ENCODE data around the gene OSBP2. TPM values are rescaled to one million over a fixed set of nuclear protein-coding genes. Genes with fewer than 3 reads are reported as not detected.

Gene OSBP2
- total RNA-seq, 1 experiment from 2014 or later: 6.2 TPM

DNA sequence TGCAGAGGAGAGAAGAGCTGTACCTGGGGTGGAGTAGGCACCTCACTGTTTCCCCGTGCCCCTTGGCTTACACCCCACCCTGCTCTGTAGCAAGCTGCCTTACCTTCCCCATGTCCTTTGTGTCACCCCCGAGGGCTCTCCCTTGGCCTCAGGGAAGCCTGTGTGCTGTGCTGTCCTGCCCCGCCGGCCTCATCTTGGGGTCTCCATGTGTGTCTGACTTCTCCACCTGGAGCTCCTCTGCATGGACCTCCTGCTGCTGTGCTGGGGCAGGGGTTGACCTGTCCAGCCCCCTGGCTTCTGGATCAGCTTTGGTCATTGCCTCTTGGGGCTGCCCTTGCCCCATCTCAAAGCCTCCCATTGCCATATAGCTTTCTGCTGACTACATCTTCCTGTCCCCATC lies 59.8 kb downstream of the OSBP2 start:
- ChIA-PET POLR2A (no interaction called here), CTCF (interaction anchor here (0.6 to 7.1 kb wide), 11 partner anchors 12 to 199 kb away, joined by 3 to 94 read pairs (median 3); partner anchors contain the start of genes DUSP18, OSBP2, SLC35E4 and TCN2)
- Histone ChIP-seq H3K4me1 (no peaks in the 10 kb centered on the region), H3K4me3 (ENCODE audit: low read depth, low read length) (no peak overlapping the region), H3K36me3 (ENCODE audit: control insufficient read depth, insufficient read depth, low read length) (no peaks in the 10 kb centered on the region), H3K9me3 (no peaks in the 10 kb centered on the region), H3K27me3 (replicated peaks; ENCODE audit: control insufficient read depth, insufficient read depth, low read length) (no peaks in the 10 kb centered on the region)
- Mint-ChIP-seq H3K27ac (ENCODE audit: unreplicated experiment) (no peak overlapping the region), H3K36me3 (ENCODE audit: insufficient read depth, unreplicated experiment) (no peaks in the 10 kb centered on the region), H3K4me1 (ENCODE audit: low read depth, unreplicated experiment) (peaks cover 6% of the 10 kb centered on the region), H3K4me3 (ENCODE audit: unreplicated experiment) (no peak overlapping the region), H3K27me3 (ENCODE audit: insufficient read depth, unreplicated experiment) (peaks cover 8% of the 10 kb centered on the region), H3K9me3 (ENCODE audit: unreplicated experiment) (no peaks in the 10 kb centered on the region)
- no peak for DNase-seq
- no TSS peak for BruUV-seq (replicated peaks)
- intact Hi-C loops (cut with micrococcal nuclease; ENCODE audit: unreplicated experiment): loop anchor here (10.0 kb wide), 1 partner anchor 310 kb away; no protein-coding TSS in a partner anchor
- no peak for TF ChIP-seq CTCF (IDR thresholded peaks at IDR 0.05; ENCODE audit: insufficient read depth in 1 of 2, low read depth in 1 of 2, low read length in 1 of 2, severe bottlenecking in 1 of 2, unreplicated experiment in 1 of 2)

DNA sequence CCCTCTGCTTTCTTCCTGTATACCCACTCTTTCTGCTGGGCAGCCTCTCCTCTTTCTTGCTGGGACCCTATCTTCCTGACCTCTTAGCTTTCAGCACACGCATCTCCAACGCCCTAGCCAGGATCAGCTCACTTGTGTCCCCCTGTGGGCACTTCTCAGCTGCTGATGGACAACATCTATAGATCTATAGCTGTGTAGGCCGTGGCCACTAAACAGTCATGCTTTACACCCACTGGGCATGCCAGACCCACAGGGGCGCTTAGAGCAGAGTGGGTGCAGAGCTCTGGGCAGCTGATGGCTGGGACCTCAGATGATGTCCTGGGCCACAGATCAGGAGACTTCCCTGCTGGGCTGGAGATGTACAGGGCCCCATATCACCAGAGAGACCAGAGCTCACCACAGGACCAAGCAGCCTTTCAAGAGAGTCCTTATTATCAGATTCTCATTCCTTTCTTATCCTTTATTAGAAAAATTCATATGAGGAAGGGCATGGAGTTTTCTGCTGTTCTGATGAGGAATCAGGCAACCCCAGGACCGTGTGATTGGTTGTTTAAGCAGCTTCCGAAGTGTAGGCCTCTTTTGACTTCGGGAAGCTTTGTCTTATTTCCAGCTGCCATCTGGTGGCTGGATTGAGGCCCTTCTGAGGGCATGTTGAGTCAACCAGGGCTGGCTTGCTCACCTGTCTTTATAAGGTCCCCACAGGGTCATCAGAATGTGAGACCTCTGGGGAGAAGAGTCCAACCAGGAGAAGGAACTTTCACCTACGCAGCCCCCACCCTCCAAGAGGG lies 60.5 kb downstream of the OSBP2 start:
- peak; percentile 69 to 71 for DNase-seq
- Mint-ChIP-seq H3K9me3 (ENCODE audit: unreplicated experiment) (no peaks in the 10 kb centered on the region), H3K27ac (ENCODE audit: unreplicated experiment) (no peak overlapping the region), H3K27me3 (ENCODE audit: insufficient read depth, unreplicated experiment) (peaks cover 8% of the 10 kb centered on the region), H3K36me3 (ENCODE audit: insufficient read depth, unreplicated experiment) (no peaks in the 10 kb centered on the region), H3K4me3 (ENCODE audit: unreplicated experiment) (no peak overlapping the region), H3K4me1 (ENCODE audit: low read depth, unreplicated experiment) (peaks cover 6% of the 10 kb centered on the region)
- H3K27me3 ChIP-seq (replicated peaks; ENCODE audit: control insufficient read depth, insufficient read depth, low read length): no peaks in the 10 kb centered on the region
- H3K9me3 ChIP-seq: no peaks in the 10 kb centered on the region
- no TSS peak for BruUV-seq (replicated peaks)
- H3K4me1 ChIP-seq: no peaks in the 10 kb centered on the region
- no peaks in the 10 kb centered on the region for H3K36me3 ChIP-seq (ENCODE audit: control insufficient read depth, insufficient read depth, low read length)
- CTCF ChIA-PET: interaction anchor here (0.6 to 7.1 kb wide), 11 partner anchors 12 to 200 kb away, joined by 3 to 94 read pairs (median 3); partner anchors contain the start of genes DUSP18, OSBP2, SLC35E4 and TCN2
- intact Hi-C loops (cut with micrococcal nuclease; ENCODE audit: unreplicated experiment): loop anchor here (1.0 to 10.0 kb wide), 2 partner anchors 121 to 310 kb away; no protein-coding TSS in a partner anchor
- H3K4me3 ChIP-seq (ENCODE audit: low read depth, low read length): no peak overlapping the region
- POLR2A ChIA-PET: no interaction called here
- TF ChIP-seq CTCF (IDR thresholded peaks at IDR 0.05; ENCODE audit: insufficient read depth in 1 of 2, low read depth in 1 of 2, low read length in 1 of 2, severe bottlenecking in 1 of 2, unreplicated experiment in 1 of 2): peak; percentile 22 to 83

DNA sequence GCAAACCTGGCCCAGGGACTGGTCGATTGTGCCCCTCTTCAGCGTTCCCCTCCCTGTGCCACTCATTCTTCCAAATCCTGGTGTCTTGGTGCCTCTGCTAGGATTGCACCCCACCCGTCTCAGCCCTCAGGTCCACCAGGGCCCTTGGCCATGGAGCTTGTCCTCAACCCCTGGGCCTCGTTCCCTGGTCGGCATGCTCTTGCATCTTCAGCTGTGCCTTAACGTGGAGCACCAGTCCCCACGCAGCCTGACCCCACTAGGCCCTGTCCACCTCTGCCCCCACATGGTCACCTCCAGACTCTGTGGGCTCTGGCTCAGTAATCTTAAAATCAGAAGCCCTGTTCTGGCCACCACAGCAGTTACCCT lies 61.1 kb downstream of the OSBP2 start:
- Mint-ChIP-seq H3K27ac (ENCODE audit: unreplicated experiment) (no peak overlapping the region), H3K9me3 (ENCODE audit: unreplicated experiment) (no peaks in the 10 kb centered on the region), H3K4me3 (ENCODE audit: unreplicated experiment) (no peak overlapping the region), H3K4me1 (ENCODE audit: low read depth, unreplicated experiment) (peaks cover 6% of the 10 kb centered on the region), H3K27me3 (ENCODE audit: insufficient read depth, unreplicated experiment) (peaks cover 8% of the 10 kb centered on the region), H3K36me3 (ENCODE audit: insufficient read depth, unreplicated experiment) (no peaks in the 10 kb centered on the region)
- no peak overlapping the region for H3K4me3 ChIP-seq (ENCODE audit: low read depth, low read length)
- CTCF ChIA-PET: interaction anchor here (1.4 to 7.1 kb wide), 4 partner anchors 75 to 148 kb away, joined by 3 to 94 read pairs (median 7); partner anchors contain the start of genes SLC35E4 and TCN2
- intact Hi-C loops (cut with micrococcal nuclease; ENCODE audit: unreplicated experiment): loop anchor here (1.0 to 10.0 kb wide), 2 partner anchors 121 to 311 kb away; no protein-coding TSS in a partner anchor
- POLR2A ChIA-PET: no interaction called here
- BruUV-seq (replicated peaks): no TSS peak
- DNase-seq: no peak
- H3K9me3 ChIP-seq: no peaks in the 10 kb centered on the region
- H3K36me3 ChIP-seq (ENCODE audit: control insufficient read depth, insufficient read depth, low read length): no peaks in the 10 kb centered on the region
- no peaks in the 10 kb centered on the region for H3K4me1 ChIP-seq
- TF ChIP-seq CTCF (IDR thresholded peaks at IDR 0.05; ENCODE audit: insufficient read depth in 1 of 2, low read depth in 1 of 2, low read length in 1 of 2, severe bottlenecking in 1 of 2, unreplicated experiment in 1 of 2): no peak
- no peaks in the 10 kb centered on the region for H3K27me3 ChIP-seq (replicated peaks; ENCODE audit: control insufficient read depth, insufficient read depth, low read length)
